Measurements from ENCODE around the gene CELSR1. TPM values are rescaled to one million over a fixed set of nuclear protein-coding genes. Genes with fewer than 3 reads are reported as not detected.

Gene CELSR1
- total RNA-seq, 4 donors from 2014 or later = 18.4 to 56.0 (median 31.0) TPM

GRCh38 chr22:46432164-46433068, 105.0 kb downstream of the CELSR1 start:
- TF ChIP-seq CTCF (IDR thresholded peaks at IDR 0.05) = no peak

GRCh38 chr22:46430961-46431838, 106.2 kb downstream of the CELSR1 start:
- H3K4me3 ChIP-seq (replicated peaks in 1 of 3) = no peak overlapping the region
- H3K9me3 ChIP-seq = no peaks in the 10 kb centered on the region
- WGBS, 2 donors = 90 to 93% methylated on average over 23 to 28 of the region's 34 CpGs
- peaks cover 42 to 43% of the 10 kb centered on the region in 2 donors for H3K4me1 ChIP-seq
- peak overlapping the region in 2 of 3 donors; percentile 82 to 91 for H3K27ac ChIP-seq
- TF ChIP-seq POLR2A (IDR thresholded peaks at IDR 0.05) (no peak), CTCF (IDR thresholded peaks at IDR 0.05) (no peak)
- no peaks in the 10 kb centered on the region for H3K27me3 ChIP-seq
- H3K36me3 ChIP-seq = no peaks in the 10 kb centered on the region
- no peak for DNase-seq
- intact Hi-C loops (cut with DNase I) = no loop called here

More at GRCh38 chr22:46432164-46433068, 105.0 kb downstream of the CELSR1 start:
- H3K9me3 ChIP-seq = no peaks in the 10 kb centered on the region
- 48 to 62% methylated on average over 23 to 25 of the region's 25 CpGs for WGBS, 2 donors
- H3K36me3 ChIP-seq = no peaks in the 10 kb centered on the region
- DNase-seq = peak; percentile 73 to 77
- H3K27me3 ChIP-seq = no peaks in the 10 kb centered on the region
- peak overlapping the region in 1 of 3 donors; percentile 20 for H3K4me3 ChIP-seq (replicated peaks in 1 of 3)
- H3K27ac ChIP-seq = peak overlapping the region; percentile 82 to 91 (median 90)
- peaks cover 46 to 53% of the 10 kb centered on the region in 2 donors for H3K4me1 ChIP-seq
- intact Hi-C loops (cut with DNase I) = no loop called here

- H3K4me3 ChIP-seq (replicated peaks in 1 of 3) = no peak overlapping the region
- H3K27ac ChIP-seq = peak overlapping the region; percentile 67 to 91 (median 74)
- peak; percentile 84 to 86 for DNase-seq
- intact Hi-C loops (cut with DNase I) = no loop called here
- 16 to 33% methylated on average over 13 of the region's 13 CpGs for WGBS, 2 donors
- H3K4me1 ChIP-seq = peaks cover 42 to 49% of the 10 kb centered on the region in 2 donors
- no peak for TF ChIP-seq CTCF (IDR thresholded peaks at IDR 0.05)
- TF ChIP-seq POLR2A (IDR thresholded peaks at IDR 0.05) = peak in 1 of 2 donors; percentile 19
- H3K9me3 ChIP-seq = no peaks in the 10 kb centered on the region
- H3K36me3 ChIP-seq = no peaks in the 10 kb centered on the region
- no peaks in the 10 kb centered on the region for H3K27me3 ChIP-seq
These were observed 108.0 kb downstream of the CELSR1 start for GRCh38 chr22:46429325-46429853.

GRCh38 chr22:46428602-46429324, 108.7 kb downstream of the CELSR1 start:
- Histone ChIP-seq H3K4me1 (peaks cover 42 to 48% of the 10 kb centered on the region in 2 donors), H3K4me3 (replicated peaks in 1 of 3) (no peak overlapping the region), H3K27me3 (no peaks in the 10 kb centered on the region), H3K27ac (peak overlapping the region; percentile 67 to 91 (median 74)), H3K36me3 (no peaks in the 10 kb centered on the region), H3K9me3 (no peaks in the 10 kb centered on the region)
- DNase-seq = peak; percentile 60 to 64
- WGBS, 2 donors = 42 to 43% methylated on average over 14 to 15 of the region's 24 CpGs
- TF ChIP-seq CTCF (IDR thresholded peaks at IDR 0.05) = no peak
- TF ChIP-seq POLR2A (IDR thresholded peaks at IDR 0.05) = no peak
- intact Hi-C loops (cut with DNase I) = no loop called here

Measured in thyroid gland (tissue), 4 donors.